Activated CD8-positive, alpha-beta T cell treated with anti-CD3 and anti-CD28 coated beads, Interleukin-2, amount 10 ng/mL, durations not matched to agents 7 days and 5 days (primary cell): ENCODE results near the gene HOXB8. TPM values are rescaled to one million over a fixed set of nuclear protein-coding genes. Genes with fewer than 3 reads are reported as not detected.
A peak's percentile ranks its signal among the peaks of the same experiment; 100 is the strongest.

ENCODE experiments used
- ATAC-seq: fragments of 150-1000 bp; cut with Tn5 transposase; one replicate; pipeline ENCODE4 v1.10.0; 2021; ENCODE audit warnings: moderate library complexity
- CTCF ChIA-PET: fragments of 350-600 bp; sonication (Branson Sonifier 250); formaldehyde crosslinking; loops from one replicate; lab custom pipeline; 2021; ENCODE audit warnings: antibody characterized with exemption; lab: Charles Lee
- POLR2A ChIA-PET: fragments of 350-600 bp; sonication (Branson Sonifier 250); formaldehyde crosslinking; loops from one replicate; lab custom pipeline; 2021; ENCODE audit warnings: antibody characterized with exemption; lab: Charles Lee
- DNase-seq: peaks from one replicate; pipeline ENCODE4 v3.0.0-alpha.2; 2020
- H3K27ac Mint-ChIP-seq: one replicate; pipeline ENCODE4 v1.8.0; 2021; ENCODE audit warnings: mild to moderate bottlenecking, mixed read lengths
- H3K27me3 Mint-ChIP-seq: one replicate; pipeline ENCODE4 v1.8.0; 2021; ENCODE audit warnings: low read depth, mixed read lengths
- H3K36me3 Mint-ChIP-seq: one replicate; pipeline ENCODE4 v1.8.0; 2021; ENCODE audit warnings: low read depth, mixed read lengths
- H3K4me1 Mint-ChIP-seq: one replicate; pipeline ENCODE4 v1.8.0; 2021; ENCODE audit warnings: low read depth, mixed read lengths
- H3K4me3 Mint-ChIP-seq: one replicate; pipeline ENCODE4 v1.8.0; 2021; ENCODE audit warnings: mild to moderate bottlenecking, mixed read lengths
- H3K9me3 Mint-ChIP-seq: one replicate; pipeline ENCODE4 v1.8.0; 2022; ENCODE audit warnings: mixed read lengths; ENCODE audit not compliant: insufficient read depth
- total RNA-seq, 2 experiments: library from RNA; stranded (reverse); gene quantifications; one replicate each; pipeline ENCODE4 v1.2.3, GENCODE V29; 2021

The HOXB8 gene
- total RNA-seq, 2 experiments from 2014 or later, result not detected

DNA sequence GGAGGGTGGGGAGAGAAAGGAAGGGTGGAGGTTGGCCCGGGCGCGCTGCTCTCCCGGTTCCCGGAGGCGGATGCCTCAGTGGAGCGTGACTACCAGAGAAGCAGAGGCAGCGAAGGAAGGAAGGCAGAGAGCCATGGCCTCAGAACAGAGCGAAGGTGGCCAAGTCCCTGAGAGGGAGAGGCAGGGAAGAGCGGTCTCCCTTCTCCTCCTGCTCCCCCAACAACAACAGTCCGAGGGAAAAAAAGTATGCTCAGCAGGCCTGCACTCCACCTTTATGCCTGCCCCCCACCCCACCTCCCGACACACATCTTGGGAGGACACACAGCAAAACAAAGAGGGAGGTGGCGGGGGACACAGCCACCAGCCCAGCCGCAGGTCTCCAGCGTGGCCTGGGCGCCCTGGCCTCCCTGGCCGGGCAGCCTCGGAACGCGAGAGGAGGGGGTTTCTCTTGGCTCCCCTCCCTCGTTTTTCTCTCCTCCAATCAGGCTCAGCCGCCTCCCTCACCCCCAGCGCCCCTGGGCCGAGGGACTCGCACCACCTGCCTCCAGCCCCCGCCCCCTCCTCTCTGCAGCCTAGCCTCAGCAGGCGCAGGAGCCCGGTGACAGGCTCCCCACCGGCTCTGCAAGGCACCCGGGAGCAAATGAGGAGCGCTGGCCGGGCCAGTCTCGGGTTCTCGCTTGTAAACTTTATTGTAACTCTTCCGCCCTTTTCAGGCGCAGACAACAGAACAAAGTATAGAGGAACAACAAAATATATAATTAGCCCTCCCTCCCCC is 3.2 kb downstream of the HOXB8 start:
- peak overlapping the region; percentile 89 for H3K4me3 Mint-ChIP-seq
- H3K27ac Mint-ChIP-seq, result peak overlapping the region; percentile 60
- POLR2A ChIA-PET, result no interaction called here
- no peak for DNase-seq
- CTCF ChIA-PET, result interaction anchor here (1.3 to 1.4 kb wide), 2 partner anchors 14 to 19 kb away, joined by 11 to 14 read pairs; partner anchors contain the start of genes HOXB5 and HOXB9
- peaks cover 3% of the 10 kb centered on the region for H3K36me3 Mint-ChIP-seq
- H3K9me3 Mint-ChIP-seq, result no peaks in the 10 kb centered on the region
- H3K27me3 Mint-ChIP-seq, result peaks cover 74% of the 10 kb centered on the region
- no peak for ATAC-seq
- peaks cover 38% of the 10 kb centered on the region for H3K4me1 Mint-ChIP-seq

DNA sequence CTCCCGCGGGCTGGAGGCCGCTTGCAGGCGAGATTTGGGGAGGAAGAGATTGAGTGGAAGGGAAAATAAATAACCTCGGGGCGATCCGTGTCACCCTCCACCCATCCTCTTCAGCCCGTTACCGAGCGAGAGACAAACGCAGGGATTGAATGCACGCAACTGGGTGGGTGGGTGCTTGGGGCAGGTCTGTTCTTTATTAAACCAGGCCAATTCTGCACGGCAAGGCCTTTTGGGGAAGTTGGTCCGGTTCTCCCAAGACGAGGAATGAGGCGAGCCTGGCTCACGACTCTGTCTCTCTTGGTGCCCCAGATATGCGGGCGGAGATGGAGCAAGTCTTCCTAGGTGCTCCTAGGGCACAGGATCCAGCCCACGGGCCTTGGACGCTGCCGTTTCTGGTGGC is 3.9 kb downstream of the HOXB8 start:
- Mint-ChIP-seq H3K9me3 (no peaks in the 10 kb centered on the region), H3K27me3 (peaks cover 74% of the 10 kb centered on the region), H3K4me1 (peaks cover 36% of the 10 kb centered on the region), H3K27ac (peak overlapping the region; percentile 71), H3K4me3 (peak overlapping the region; percentile 89), H3K36me3 (peaks cover 3% of the 10 kb centered on the region)
- ChIA-PET POLR2A (no interaction called here), CTCF (no interaction called here)
- no peak for DNase-seq
- ATAC-seq, result peak; percentile 13

DNA sequence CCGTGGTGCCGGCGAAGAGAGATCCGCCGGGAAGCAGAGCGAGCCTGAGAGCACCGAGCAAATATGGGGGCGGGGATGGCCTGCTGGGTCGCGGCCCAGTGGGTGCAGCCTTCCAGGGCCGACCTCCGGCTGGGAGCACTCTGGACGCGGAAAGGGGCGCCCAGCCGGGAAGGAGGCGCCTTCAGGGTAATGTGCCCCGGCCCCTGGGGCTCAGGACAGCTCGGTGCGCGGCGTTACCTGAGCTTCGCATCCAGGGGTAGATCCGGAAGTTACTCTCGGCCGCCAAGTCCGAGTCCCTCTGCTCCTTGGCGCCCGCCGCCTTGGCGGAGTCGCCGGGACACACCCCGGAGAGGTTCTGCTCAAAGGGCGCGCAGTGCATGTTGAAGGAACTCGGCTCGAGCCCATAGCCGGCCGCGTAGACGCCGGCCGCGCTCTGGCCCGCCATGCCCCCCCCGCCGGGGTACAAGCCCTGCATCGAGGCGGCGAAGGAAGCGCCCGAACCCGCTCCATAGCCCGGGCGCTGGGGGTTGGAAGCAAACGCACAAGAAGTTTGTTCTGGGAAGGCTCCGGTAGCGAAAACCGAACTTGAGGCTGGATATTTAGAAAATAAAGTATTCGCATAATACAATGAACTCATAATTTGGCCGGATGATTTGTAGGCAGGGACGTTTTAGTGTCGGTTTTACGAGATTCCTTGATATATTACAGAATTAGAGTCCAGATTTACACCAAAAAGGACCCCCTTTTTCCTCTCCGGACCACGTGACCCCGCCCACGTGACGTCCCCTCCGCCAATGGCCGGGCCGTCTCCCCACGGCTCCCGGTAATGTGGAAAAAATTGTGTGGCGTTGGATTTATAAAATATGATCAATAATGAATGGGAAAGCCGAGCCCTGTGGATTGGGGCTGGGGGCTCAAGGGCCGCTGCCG is 4.5 kb downstream of the HOXB8 start, which contains the start of gene HOXB7:
TSS of gene HOXB7 (minus strand) at position 736 of the 930 bp plus-strand sequence. CDS start at position 637, 99 bp downstream.
- H3K36me3 Mint-ChIP-seq, result peaks cover 3% of the 10 kb centered on the region
- ChIA-PET CTCF (interaction anchor here (0.7 to 4.4 kb wide), 6 partner anchors 8 to 585 kb away, joined by 3 to 32 read pairs (median 6); no protein-coding TSS in a partner anchor), POLR2A (interaction anchor here (1.0 kb wide), 1 partner anchor 164 kb away, joined by 3 read pairs; no protein-coding TSS in a partner anchor)
- H3K4me3 Mint-ChIP-seq, result peak within 1 kb of the TSS; percentile 89
- H3K27ac Mint-ChIP-seq, result peak within 1 kb of the TSS; percentile 71
- DNase-seq (peak; percentile 75), ATAC-seq (peak; percentile 47)
- H3K27me3 Mint-ChIP-seq, result peaks cover 70% of the 10 kb centered on the region
- peaks cover 36% of the 10 kb centered on the region for H3K4me1 Mint-ChIP-seq
- H3K9me3 Mint-ChIP-seq, result no peaks in the 10 kb centered on the region

DNA sequence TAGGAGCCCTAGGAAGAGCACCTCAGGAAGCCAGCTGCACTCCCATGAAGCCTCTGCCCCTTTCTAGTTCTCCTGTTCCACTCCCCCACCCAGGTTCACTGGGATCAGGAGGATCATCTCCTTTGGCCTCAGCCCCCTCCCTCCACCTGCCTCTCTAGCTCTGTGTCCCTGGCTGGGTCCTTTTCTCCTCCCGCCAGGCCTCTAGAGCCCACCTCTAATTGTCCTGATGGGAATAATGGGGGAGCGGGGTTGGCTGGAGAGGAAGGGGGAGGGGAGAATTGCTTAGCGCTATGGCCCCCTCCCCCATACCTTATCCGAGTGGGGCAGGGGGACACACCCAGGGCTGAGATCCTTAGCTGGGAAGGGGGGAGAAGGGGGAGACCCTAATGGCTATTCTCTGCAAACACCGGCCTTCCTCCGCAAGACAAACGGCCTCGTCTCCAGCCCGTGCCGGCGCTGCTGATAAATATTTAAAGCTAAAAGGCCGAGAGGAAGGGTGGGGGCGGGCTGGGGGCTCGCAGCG is 5.3 kb downstream of the HOXB8 start:
- ATAC-seq, result no peak
- ChIA-PET CTCF (interaction anchor here (0.7 to 4.4 kb wide), 7 partner anchors 8 to 585 kb away, joined by 3 to 32 read pairs (median 5); no protein-coding TSS in a partner anchor), POLR2A (interaction anchor here (1.0 kb wide), 1 partner anchor 163 kb away, joined by 3 read pairs; no protein-coding TSS in a partner anchor)
- Mint-ChIP-seq H3K27ac (no peak overlapping the region), H3K4me1 (peaks cover 38% of the 10 kb centered on the region), H3K4me3 (peak overlapping the region; percentile 89), H3K36me3 (peaks cover 3% of the 10 kb centered on the region), H3K9me3 (no peaks in the 10 kb centered on the region), H3K27me3 (peaks cover 67% of the 10 kb centered on the region)
- DNase-seq, result no peak

DNA sequence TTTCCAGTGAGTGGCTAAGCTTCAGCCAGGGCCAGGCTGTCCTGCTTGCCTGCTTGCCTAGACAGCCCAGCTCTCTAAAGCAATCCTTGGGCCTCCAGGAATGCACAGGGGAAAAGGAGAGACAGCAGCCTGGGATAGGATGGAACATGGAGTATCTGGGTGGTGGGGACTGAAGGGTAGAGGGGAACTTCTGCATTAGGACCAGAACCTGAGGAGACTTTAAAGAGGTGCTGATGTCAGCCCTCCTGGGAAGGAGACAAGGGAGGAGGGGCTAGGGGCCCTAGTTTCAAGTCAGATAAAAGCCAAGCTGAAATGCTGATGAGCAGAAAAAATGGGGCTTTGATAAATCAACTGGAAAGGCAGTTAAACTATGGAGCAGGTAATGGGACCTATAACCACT is 6.1 kb downstream of the HOXB8 start:
- POLR2A ChIA-PET, result no interaction called here
- no peak for ATAC-seq

DNA sequence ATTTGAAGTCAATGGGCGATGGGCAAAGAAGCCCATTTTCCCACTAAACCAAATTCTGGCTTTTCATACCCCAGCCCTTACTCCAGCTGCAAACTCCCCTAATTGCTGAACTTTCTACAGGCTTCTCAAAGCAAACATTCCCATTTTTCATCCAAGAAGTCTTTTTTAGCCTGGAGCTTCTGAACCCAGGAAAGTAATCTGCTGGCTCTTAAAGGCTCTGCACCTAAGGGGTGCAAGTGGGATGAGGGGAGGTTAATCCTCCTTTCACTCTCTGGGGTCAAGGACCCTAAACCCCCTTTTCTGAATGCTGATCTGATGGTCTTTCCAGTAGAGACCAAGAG is 6.6 kb downstream of the HOXB8 start:
- H3K4me1 Mint-ChIP-seq, result peaks cover 35% of the 10 kb centered on the region
- H3K27ac Mint-ChIP-seq, result no peak overlapping the region
- ATAC-seq (no peak), DNase-seq (no peak)
- H3K36me3 Mint-ChIP-seq, result peaks cover 3% of the 10 kb centered on the region
- POLR2A ChIA-PET, result no interaction called here
- no peak overlapping the region for H3K4me3 Mint-ChIP-seq
- H3K9me3 Mint-ChIP-seq, result no peaks in the 10 kb centered on the region
- CTCF ChIA-PET, result interaction anchor here (1.0 to 4.4 kb wide), 4 partner anchors 9 to 272 kb away, joined by 3 to 32 read pairs (median 6); no protein-coding TSS in a partner anchor
- peaks cover 70% of the 10 kb centered on the region for H3K27me3 Mint-ChIP-seq

More for the DNA sequence above, 6.1 kb downstream of the HOXB8 start:
- Mint-ChIP-seq H3K36me3 (peaks cover 3% of the 10 kb centered on the region), H3K4me1 (peaks cover 37% of the 10 kb centered on the region), H3K4me3 (peak overlapping the region; percentile 89), H3K27me3 (peaks cover 69% of the 10 kb centered on the region), H3K27ac (no peak overlapping the region), H3K9me3 (no peaks in the 10 kb centered on the region)
- CTCF ChIA-PET, result interaction anchor here (1.0 to 4.4 kb wide), 6 partner anchors 8 to 584 kb away, joined by 3 to 32 read pairs (median 6); no protein-coding TSS in a partner anchor
- DNase-seq, result no peak

DNA sequence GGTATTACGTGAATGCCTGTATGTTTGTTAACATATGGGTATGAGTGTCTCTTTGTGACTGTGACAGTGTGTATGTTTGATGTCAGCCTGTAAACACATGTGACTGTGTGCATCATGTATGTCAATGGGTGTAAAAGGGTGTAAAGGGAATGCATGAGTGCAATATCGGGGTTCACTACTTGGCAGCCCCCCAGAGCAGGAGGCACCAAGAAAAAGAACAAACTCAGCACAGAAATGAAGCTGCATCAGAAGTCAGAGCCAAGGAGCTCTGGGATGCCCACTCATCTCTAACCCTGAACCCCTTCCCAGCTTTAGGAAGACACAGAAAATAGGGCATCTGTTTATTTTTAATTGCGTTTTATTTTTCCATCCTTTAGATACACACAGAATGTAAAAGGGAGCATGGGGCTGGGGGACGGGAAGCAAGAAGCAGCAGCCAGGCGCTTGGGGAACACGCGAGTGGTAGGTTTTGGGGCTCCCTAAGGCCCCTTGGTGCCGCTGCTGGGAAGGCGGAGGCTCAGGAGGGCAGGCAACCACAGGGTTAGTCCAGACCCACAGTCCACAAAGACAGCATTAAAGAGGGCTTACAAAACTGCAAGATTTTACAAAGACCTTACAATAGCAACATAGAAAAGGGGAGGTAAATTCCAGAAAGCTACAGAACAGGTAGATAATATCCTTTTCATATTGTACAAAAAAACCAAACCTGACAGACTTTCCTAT is 8.0 kb downstream of the HOXB8 start:
- no peak overlapping the region for H3K4me3 Mint-ChIP-seq
- H3K27ac Mint-ChIP-seq, result no peak overlapping the region
- ATAC-seq (no peak), DNase-seq (no peak)
- peaks cover 39% of the 10 kb centered on the region for H3K4me1 Mint-ChIP-seq
- CTCF ChIA-PET, result interaction anchor here (0.6 to 4.4 kb wide), 4 partner anchors 11 to 271 kb away, joined by 3 to 32 read pairs (median 4); partner anchors contain the start of gene HOXB5
- POLR2A ChIA-PET, result no interaction called here
- no peaks in the 10 kb centered on the region for H3K9me3 Mint-ChIP-seq
- H3K27me3 Mint-ChIP-seq, result peaks cover 70% of the 10 kb centered on the region
- peaks cover 3% of the 10 kb centered on the region for H3K36me3 Mint-ChIP-seq

DNA sequence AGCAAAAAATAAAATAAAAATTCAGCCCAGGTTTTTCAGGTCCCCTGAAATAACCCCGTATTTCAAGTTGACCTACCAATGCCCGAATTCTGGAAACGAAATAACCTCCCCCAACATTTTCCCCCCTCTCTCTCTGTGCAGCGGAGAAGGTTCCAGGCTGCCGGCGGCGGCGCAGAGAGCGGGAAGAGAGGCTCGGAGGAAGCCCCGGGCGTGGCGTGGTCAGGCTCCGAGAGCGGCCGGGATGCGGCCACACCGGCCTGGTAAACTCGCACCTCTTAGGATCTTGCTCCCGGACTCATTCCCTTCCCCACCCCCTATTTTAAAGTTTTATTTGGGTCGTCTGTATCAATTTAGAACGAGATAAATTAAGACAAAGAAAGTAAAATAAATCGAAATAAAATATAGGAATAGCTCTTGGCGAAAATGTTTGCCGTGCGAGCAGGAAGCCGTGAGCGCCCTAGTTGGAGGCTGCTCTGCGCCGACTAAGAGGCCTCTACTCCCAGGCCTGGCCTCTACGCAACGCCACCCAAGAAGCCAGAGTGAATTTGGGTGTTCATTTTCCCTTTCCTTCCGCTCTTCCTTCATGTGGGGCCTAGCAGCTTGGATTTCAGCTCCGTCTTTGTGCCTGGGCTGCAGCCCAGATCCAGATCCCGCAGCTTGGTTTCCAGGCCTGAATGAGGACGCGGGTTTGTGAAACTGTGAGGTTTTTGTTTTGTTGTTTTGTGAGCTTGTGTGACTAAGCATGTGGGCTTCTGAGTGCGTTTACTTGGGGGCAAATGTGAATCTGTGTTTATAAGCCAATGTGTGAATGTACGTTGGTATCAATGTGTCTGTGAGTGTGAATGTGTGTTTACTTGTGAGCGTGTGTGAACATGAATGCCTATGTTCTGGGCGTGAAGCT is 8.9 kb downstream of the HOXB8 start:
- no peak overlapping the region for H3K27ac Mint-ChIP-seq
- no peaks in the 10 kb centered on the region for H3K9me3 Mint-ChIP-seq
- ChIA-PET CTCF (interaction anchor here (0.9 to 4.4 kb wide), 4 partner anchors 8 to 270 kb away, joined by 3 to 32 read pairs (median 5); partner anchors contain the start of gene HOXB5), POLR2A (no interaction called here)
- no peak for DNase-seq
- H3K4me1 Mint-ChIP-seq, result peaks cover 41% of the 10 kb centered on the region
- no peak for ATAC-seq
- peaks cover 69% of the 10 kb centered on the region for H3K27me3 Mint-ChIP-seq
- peaks cover 3% of the 10 kb centered on the region for H3K36me3 Mint-ChIP-seq
- H3K4me3 Mint-ChIP-seq, result no peak overlapping the region

DNA sequence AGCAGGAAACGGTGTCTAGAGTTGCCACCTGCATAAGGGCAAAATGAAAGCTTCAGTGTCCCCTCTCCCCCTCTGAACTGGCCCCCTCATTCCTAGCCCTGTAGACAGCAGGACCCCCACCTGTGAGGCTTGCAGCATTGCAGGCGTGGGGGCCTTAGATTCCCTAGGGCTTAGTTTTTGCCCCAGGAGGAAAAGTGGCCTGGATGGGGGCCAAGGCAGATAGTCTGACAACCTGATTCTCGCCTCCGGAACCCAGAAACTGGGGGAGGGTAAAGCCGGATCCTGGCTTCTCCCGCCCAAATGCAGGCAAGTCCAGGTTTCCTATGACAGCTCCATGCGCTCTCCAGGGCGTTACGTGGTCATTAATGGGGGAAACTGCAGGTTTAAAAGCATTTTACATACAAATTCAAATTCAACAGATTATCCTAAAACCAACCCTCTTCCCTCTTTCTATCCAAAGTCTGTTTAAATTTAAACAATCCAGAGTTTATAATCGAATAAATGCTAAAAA is 9.6 kb downstream of the HOXB8 start:
- CTCF ChIA-PET, result interaction anchor here (1.6 kb wide), 1 partner anchor 9 kb away, joined by 5 read pairs; no protein-coding TSS in a partner anchor
- ATAC-seq, result no peak
- peaks cover 71% of the 10 kb centered on the region for H3K27me3 Mint-ChIP-seq
- DNase-seq, result no peak
- H3K4me3 Mint-ChIP-seq, result no peak overlapping the region
- no peaks in the 10 kb centered on the region for H3K9me3 Mint-ChIP-seq
- POLR2A ChIA-PET, result no interaction called here
- no peak overlapping the region for H3K27ac Mint-ChIP-seq
- H3K4me1 Mint-ChIP-seq, result peaks cover 37% of the 10 kb centered on the region
- no peaks in the 10 kb centered on the region for H3K36me3 Mint-ChIP-seq
